ENCODE results near the gene PITPNC1.

The PITPNC1 gene

DNA sequence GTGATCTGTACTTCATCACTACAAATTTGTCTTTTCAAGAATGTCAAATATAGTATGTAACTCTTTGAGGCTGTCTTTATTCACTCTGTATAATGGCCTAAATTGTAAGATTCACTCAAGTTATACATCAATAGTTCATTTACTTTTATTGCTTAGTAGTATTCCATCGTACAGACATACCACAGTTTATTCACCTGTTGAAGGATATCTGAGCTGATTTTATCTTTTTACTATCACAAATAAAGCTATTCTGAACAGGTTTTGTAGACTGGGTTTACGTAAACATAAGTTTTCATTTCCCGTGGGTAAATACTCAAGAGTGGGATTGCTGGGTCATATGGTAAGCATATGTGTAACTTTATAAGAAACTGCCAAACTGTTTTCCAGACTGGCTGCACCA, 29.3 kb upstream of the PITPNC1 start:
- no peak for DNase-seq
- peaks cover 25 to 34% of the 10 kb centered on the region in 2 experiments for H3K36me3 ChIP-seq (ENCODE audit: control insufficient read depth in 1 of 2, insufficient read depth in 2 of 2, low read length in 2 of 2)
- WGBS (ENCODE audit: extremely low coverage, insufficient coverage, insufficient read length), result no CpG with 5 or more reads among the region's 3 CpGs
- H3K4ac ChIP-seq (ENCODE audit: low read depth, low read length), result no peak overlapping the region
- H3K9ac ChIP-seq (ENCODE audit: low read length), result no peak overlapping the region
- no peak overlapping the region for H2BK120ac ChIP-seq (ENCODE audit: insufficient read depth, low read length, poor library complexity)
- no peak overlapping the region for H2BK5ac ChIP-seq (ENCODE audit: low read depth, low read length, poor library complexity)
- H3K18ac ChIP-seq (ENCODE audit: low read length), result no peak overlapping the region
- no peaks in the 10 kb centered on the region for H3K27me3 ChIP-seq (ENCODE audit: insufficient read depth, low read length)
- H4K91ac ChIP-seq (ENCODE audit: low read depth, low read length), result no peak overlapping the region
- H4K12ac ChIP-seq (ENCODE audit: low read depth, low read length), result no peak overlapping the region
- no peak overlapping the region for H3K4me2 ChIP-seq (ENCODE audit: low read length)
- no peak overlapping the region for H3K4me3 ChIP-seq (ENCODE audit: low read depth, low read length)
- H3K14ac ChIP-seq (ENCODE audit: low read length), result no peak overlapping the region
- H2BK12ac ChIP-seq (ENCODE audit: low read length), result no peak overlapping the region
- no peak overlapping the region for H4K8ac ChIP-seq (ENCODE audit: low read depth, low read length)
- H2AK5ac ChIP-seq (ENCODE audit: low read length), result no peak overlapping the region
- H3K4me1 ChIP-seq (ENCODE audit: control insufficient read depth in 1 of 2, insufficient read depth in 2 of 2, low read length in 2 of 2), result no peaks in the 10 kb centered on the region
- H3K79me2 ChIP-seq (ENCODE audit: control insufficient read depth, insufficient read depth, low read length, poor library complexity), result no peaks in the 10 kb centered on the region
- no peaks in the 10 kb centered on the region for H3K79me1 ChIP-seq (ENCODE audit: low read length)
- H3K27ac ChIP-seq (ENCODE audit: low read depth, low read length), result no peak overlapping the region
- no peak overlapping the region for H3K23ac ChIP-seq (ENCODE audit: low read length)
- peaks cover 1% of the 10 kb centered on the region for H3K9me3 ChIP-seq (ENCODE audit: insufficient read depth, low read depth, low read length)
- H2AFZ ChIP-seq (ENCODE audit: insufficient read depth, low read length, poor library complexity), result no peak overlapping the region

DNA sequence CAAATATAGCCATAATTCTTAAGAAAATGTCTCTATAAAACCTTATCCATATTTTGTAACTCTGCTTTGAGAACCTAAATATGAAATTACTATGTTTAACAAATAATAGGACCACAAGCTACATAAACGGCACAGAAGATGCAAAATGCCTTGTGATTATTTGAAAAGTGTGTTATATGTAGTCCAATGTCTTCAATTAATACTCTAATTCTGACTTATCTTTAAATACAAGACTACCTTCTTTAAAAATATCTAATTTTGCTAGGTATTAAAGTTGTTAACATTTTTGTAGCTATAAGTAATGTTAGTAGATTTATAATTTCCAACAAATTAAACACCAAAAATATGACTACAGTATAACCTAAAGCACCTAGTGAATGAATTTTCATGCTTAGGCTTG, 27.7 kb upstream of the PITPNC1 start:
- no peak overlapping the region for H3K18ac ChIP-seq (ENCODE audit: low read length)
- no peak overlapping the region for H2BK120ac ChIP-seq (ENCODE audit: insufficient read depth, low read length, poor library complexity)
- no peak overlapping the region for H2BK12ac ChIP-seq (ENCODE audit: low read length)
- peaks cover 1% of the 10 kb centered on the region for H3K9me3 ChIP-seq (ENCODE audit: insufficient read depth, low read depth, low read length)
- H3K4me1 ChIP-seq (ENCODE audit: control insufficient read depth in 1 of 2, insufficient read depth in 2 of 2, low read length in 2 of 2), result no peaks in the 10 kb centered on the region
- no peak overlapping the region for H3K4me3 ChIP-seq (ENCODE audit: low read depth, low read length)
- no peak overlapping the region for H4K8ac ChIP-seq (ENCODE audit: low read depth, low read length)
- no peak overlapping the region for H4K12ac ChIP-seq (ENCODE audit: low read depth, low read length)
- no peak overlapping the region for H3K4me2 ChIP-seq (ENCODE audit: low read length)
- H2AFZ ChIP-seq (ENCODE audit: insufficient read depth, low read length, poor library complexity), result no peak overlapping the region
- no peaks in the 10 kb centered on the region for H3K79me1 ChIP-seq (ENCODE audit: low read length)
- H3K9ac ChIP-seq (ENCODE audit: low read length), result no peak overlapping the region
- no peak overlapping the region for H2AK5ac ChIP-seq (ENCODE audit: low read length)
- no peak overlapping the region for H3K4ac ChIP-seq (ENCODE audit: low read depth, low read length)
- peaks cover 25 to 38% of the 10 kb centered on the region in 2 experiments for H3K36me3 ChIP-seq (ENCODE audit: control insufficient read depth in 1 of 2, insufficient read depth in 2 of 2, low read length in 2 of 2)
- no peak overlapping the region for H2BK5ac ChIP-seq (ENCODE audit: low read depth, low read length, poor library complexity)
- no peak overlapping the region for H4K91ac ChIP-seq (ENCODE audit: low read depth, low read length)
- H3K27ac ChIP-seq (ENCODE audit: low read depth, low read length), result no peak overlapping the region
- H3K23ac ChIP-seq (ENCODE audit: low read length), result no peak overlapping the region
- no CpG with 5 or more reads among the region's 1 CpG for WGBS (ENCODE audit: extremely low coverage, insufficient coverage, insufficient read length)
- H3K79me2 ChIP-seq (ENCODE audit: control insufficient read depth, insufficient read depth, low read length, poor library complexity), result no peaks in the 10 kb centered on the region
- no peak overlapping the region for H3K14ac ChIP-seq (ENCODE audit: low read length)
- DNase-seq, result no peak
- no peaks in the 10 kb centered on the region for H3K27me3 ChIP-seq (ENCODE audit: insufficient read depth, low read length)

DNA sequence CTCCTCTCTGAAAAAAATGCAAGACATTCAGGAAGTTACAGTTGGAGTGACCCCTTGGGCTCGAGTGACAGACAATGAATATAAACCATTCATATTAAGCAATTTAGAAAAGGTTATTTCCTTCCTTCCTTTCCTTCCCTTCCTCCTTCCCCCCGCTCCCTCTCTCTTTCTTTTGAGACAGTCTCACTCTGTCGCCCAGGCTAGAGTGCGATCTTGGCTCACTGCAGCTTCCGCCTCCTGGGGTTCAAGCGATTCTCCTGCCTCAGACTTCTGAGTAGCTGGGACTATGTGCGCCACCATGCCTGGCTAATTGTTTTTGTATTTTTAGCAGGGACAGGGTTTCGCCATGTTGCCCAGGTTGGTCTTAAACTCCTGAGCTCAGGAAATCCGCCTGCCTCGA, 23.9 kb upstream of the PITPNC1 start:
- Histone ChIP-seq H3K4me3 (ENCODE audit: low read depth, low read length) (no peak overlapping the region), H4K12ac (ENCODE audit: low read depth, low read length) (no peak overlapping the region), H4K91ac (ENCODE audit: low read depth, low read length) (no peak overlapping the region), H4K8ac (ENCODE audit: low read depth, low read length) (no peak overlapping the region), H2AK5ac (ENCODE audit: low read length) (no peak overlapping the region), H3K9me3 (ENCODE audit: insufficient read depth, low read depth, low read length) (peaks cover 1% of the 10 kb centered on the region), H2AFZ (ENCODE audit: insufficient read depth, low read length, poor library complexity) (no peak overlapping the region), H2BK5ac (ENCODE audit: low read depth, low read length, poor library complexity) (no peak overlapping the region), H2BK12ac (ENCODE audit: low read length) (no peak overlapping the region), H3K79me1 (ENCODE audit: low read length) (no peaks in the 10 kb centered on the region), H3K36me3 (ENCODE audit: control insufficient read depth in 1 of 2, insufficient read depth in 2 of 2, low read length in 2 of 2) (peaks cover 40 to 48% of the 10 kb centered on the region in 2 experiments), H3K23ac (ENCODE audit: low read length) (no peak overlapping the region), H3K14ac (ENCODE audit: low read length) (no peak overlapping the region), H3K79me2 (ENCODE audit: control insufficient read depth, insufficient read depth, low read length, poor library complexity) (no peaks in the 10 kb centered on the region), H3K18ac (ENCODE audit: low read length) (no peak overlapping the region), H3K4me1 (ENCODE audit: control insufficient read depth in 1 of 2, insufficient read depth in 2 of 2, low read length in 2 of 2) (no peaks in the 10 kb centered on the region), H3K9ac (ENCODE audit: low read length) (no peak overlapping the region), H3K27ac (ENCODE audit: low read depth, low read length) (no peak overlapping the region), H3K4ac (ENCODE audit: low read depth, low read length) (no peak overlapping the region), H3K4me2 (ENCODE audit: low read length) (no peak overlapping the region), H3K27me3 (ENCODE audit: insufficient read depth, low read length) (no peaks in the 10 kb centered on the region), H2BK120ac (ENCODE audit: insufficient read depth, low read length, poor library complexity) (no peak overlapping the region)
- no CpG with 5 or more reads among the region's 10 CpGs for WGBS (ENCODE audit: extremely low coverage, insufficient coverage, insufficient read length)
- DNase-seq, result no peak

DNA sequence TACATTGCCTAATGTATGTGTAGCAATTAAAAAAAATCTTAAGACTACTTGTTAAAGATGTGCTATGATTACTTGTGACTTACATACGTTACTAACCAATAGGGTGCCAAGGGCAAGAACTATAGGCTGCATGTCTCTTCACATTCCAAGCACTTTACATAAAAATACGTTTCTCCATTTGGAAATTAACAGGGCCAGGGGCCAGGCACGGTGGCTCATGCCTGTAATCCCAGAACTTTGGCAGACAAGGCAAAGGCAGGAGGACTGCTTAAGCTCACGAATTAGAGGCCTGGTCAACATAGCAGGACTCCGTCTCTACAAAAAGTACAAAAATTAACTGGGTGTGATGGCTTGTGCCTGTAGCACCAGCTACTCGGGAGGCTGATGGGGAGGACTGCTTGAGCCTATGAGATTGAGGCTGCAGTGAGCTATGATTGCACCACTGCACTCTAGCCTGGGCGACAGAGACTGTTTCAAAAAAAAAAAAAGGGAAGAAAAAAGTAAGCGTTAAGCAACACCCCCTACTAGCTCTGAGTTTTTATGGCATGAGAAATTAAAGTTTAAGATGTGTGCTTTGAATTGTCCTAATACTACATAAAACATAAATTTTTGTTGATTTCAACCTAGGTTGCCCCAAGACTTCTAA, 23.0 kb upstream of the PITPNC1 start:
- no peak overlapping the region for H3K23ac ChIP-seq (ENCODE audit: low read length)
- no peak overlapping the region for H2AK5ac ChIP-seq (ENCODE audit: low read length)
- H3K4me3 ChIP-seq (ENCODE audit: low read depth, low read length), result no peak overlapping the region
- no peak overlapping the region for H4K91ac ChIP-seq (ENCODE audit: low read depth, low read length)
- no peak overlapping the region for H3K9ac ChIP-seq (ENCODE audit: low read length)
- no CpG with 5 or more reads among the region's 8 CpGs for WGBS (ENCODE audit: extremely low coverage, insufficient coverage, insufficient read length)
- H3K14ac ChIP-seq (ENCODE audit: low read length), result no peak overlapping the region
- H3K9me3 ChIP-seq (ENCODE audit: insufficient read depth, low read depth, low read length), result peaks cover 1% of the 10 kb centered on the region
- H3K27ac ChIP-seq (ENCODE audit: low read depth, low read length), result no peak overlapping the region
- DNase-seq, result no peak
- no peaks in the 10 kb centered on the region for H3K4me1 ChIP-seq (ENCODE audit: control insufficient read depth in 1 of 2, insufficient read depth in 2 of 2, low read length in 2 of 2)
- no peak overlapping the region for H2BK120ac ChIP-seq (ENCODE audit: insufficient read depth, low read length, poor library complexity)
- no peak overlapping the region for H3K4ac ChIP-seq (ENCODE audit: low read depth, low read length)
- peaks cover 2% of the 10 kb centered on the region for H3K79me2 ChIP-seq (ENCODE audit: control insufficient read depth, insufficient read depth, low read length, poor library complexity)
- no peak overlapping the region for H4K8ac ChIP-seq (ENCODE audit: low read depth, low read length)
- no peak overlapping the region for H4K12ac ChIP-seq (ENCODE audit: low read depth, low read length)
- no peak overlapping the region for H2BK12ac ChIP-seq (ENCODE audit: low read length)
- H3K36me3 ChIP-seq (ENCODE audit: control insufficient read depth in 1 of 2, insufficient read depth in 2 of 2, low read length in 2 of 2), result peaks cover 38 to 42% of the 10 kb centered on the region in 2 experiments
- no peaks in the 10 kb centered on the region for H3K27me3 ChIP-seq (ENCODE audit: insufficient read depth, low read length)
- no peak overlapping the region for H3K18ac ChIP-seq (ENCODE audit: low read length)
- no peaks in the 10 kb centered on the region for H3K79me1 ChIP-seq (ENCODE audit: low read length)
- H2BK5ac ChIP-seq (ENCODE audit: low read depth, low read length, poor library complexity), result no peak overlapping the region
- no peak overlapping the region for H3K4me2 ChIP-seq (ENCODE audit: low read length)
- H2AFZ ChIP-seq (ENCODE audit: insufficient read depth, low read length, poor library complexity), result no peak overlapping the region
